Measurements from ENCODE around the gene RBM5.

The RBM5 gene

GRCh38 chr3:50126287-50127211 is 37.8 kb downstream of the RBM5 start:
- H3K4me3 Mint-ChIP-seq, result no peak overlapping the region

GRCh38 chr3:50127251-50127691 is 38.6 kb downstream of the RBM5 start:
- H3K27me3 Mint-ChIP-seq, result no peaks in the 10 kb centered on the region
- no peaks in the 10 kb centered on the region for H3K4me1 Mint-ChIP-seq (ENCODE audit: low read depth)
- H3K4me3 Mint-ChIP-seq, result no peak overlapping the region
- H3K9me3 Mint-ChIP-seq (ENCODE audit: low read depth), result no peaks in the 10 kb centered on the region
- no peak overlapping the region for H3K27ac Mint-ChIP-seq
- H3K36me3 Mint-ChIP-seq, result no peaks in the 10 kb centered on the region

More at GRCh38 chr3:50126287-50127211, 37.8 kb downstream of the RBM5 start:
- Mint-ChIP-seq H3K27me3 (no peaks in the 10 kb centered on the region), H3K36me3 (no peaks in the 10 kb centered on the region), H3K4me1 (ENCODE audit: low read depth) (no peaks in the 10 kb centered on the region), H3K27ac (no peak overlapping the region), H3K9me3 (ENCODE audit: low read depth) (no peaks in the 10 kb centered on the region)

- Mint-ChIP-seq H3K4me3 (no peak overlapping the region), H3K27ac (no peak overlapping the region)
These were observed 39.3 kb downstream of the RBM5 start for GRCh38 chr3:50128001-50128400.

GRCh38 chr3:50130436-50130835 is 41.7 kb downstream of the RBM5 start:
- H3K36me3 Mint-ChIP-seq, result no peaks in the 10 kb centered on the region
- H3K4me3 Mint-ChIP-seq, result no peak overlapping the region
- H3K4me1 Mint-ChIP-seq (ENCODE audit: low read depth), result no peaks in the 10 kb centered on the region
- H3K27me3 Mint-ChIP-seq, result no peaks in the 10 kb centered on the region
- no peaks in the 10 kb centered on the region for H3K9me3 Mint-ChIP-seq (ENCODE audit: low read depth)
- no peak overlapping the region for H3K27ac Mint-ChIP-seq

More at GRCh38 chr3:50128001-50128400, 39.3 kb downstream of the RBM5 start:
- no peaks in the 10 kb centered on the region for H3K27me3 Mint-ChIP-seq
- no peaks in the 10 kb centered on the region for H3K4me1 Mint-ChIP-seq (ENCODE audit: low read depth)
- H3K9me3 Mint-ChIP-seq (ENCODE audit: low read depth), result no peaks in the 10 kb centered on the region
- H3K36me3 Mint-ChIP-seq, result no peaks in the 10 kb centered on the region

- H3K27me3 Mint-ChIP-seq, result no peaks in the 10 kb centered on the region
- no peak overlapping the region for H3K4me3 Mint-ChIP-seq
- H3K4me1 Mint-ChIP-seq (ENCODE audit: low read depth), result no peaks in the 10 kb centered on the region
- H3K36me3 Mint-ChIP-seq, result no peaks in the 10 kb centered on the region
- no peaks in the 10 kb centered on the region for H3K9me3 Mint-ChIP-seq (ENCODE audit: low read depth)
- H3K27ac Mint-ChIP-seq, result no peak overlapping the region
These were observed 43.9 kb downstream of the RBM5 start for GRCh38 chr3:50132421-50133282.

GRCh38 chr3:50133283-50133615 is 44.5 kb downstream of the RBM5 start:
- no peak overlapping the region for H3K27ac Mint-ChIP-seq
- no peaks in the 10 kb centered on the region for H3K36me3 Mint-ChIP-seq
- peaks cover under 1% of the 10 kb centered on the region for H3K4me1 Mint-ChIP-seq (ENCODE audit: low read depth)
- H3K27me3 Mint-ChIP-seq, result no peaks in the 10 kb centered on the region
- H3K9me3 Mint-ChIP-seq (ENCODE audit: low read depth), result no peaks in the 10 kb centered on the region
- H3K4me3 Mint-ChIP-seq, result no peak overlapping the region

GRCh38 chr3:50134367-50134766 is 45.6 kb downstream of the RBM5 start:
- no peaks in the 10 kb centered on the region for H3K27me3 Mint-ChIP-seq
- H3K4me3 Mint-ChIP-seq, result no peak overlapping the region

GRCh38 chr3:50135964-50136363 is 47.2 kb downstream of the RBM5 start:
- no peak overlapping the region for H3K4me3 Mint-ChIP-seq
- H3K9me3 Mint-ChIP-seq (ENCODE audit: low read depth), result no peaks in the 10 kb centered on the region
- H3K4me1 Mint-ChIP-seq (ENCODE audit: low read depth), result peaks cover 7% of the 10 kb centered on the region
- no peaks in the 10 kb centered on the region for H3K27me3 Mint-ChIP-seq
- no peaks in the 10 kb centered on the region for H3K36me3 Mint-ChIP-seq
- no peak overlapping the region for H3K27ac Mint-ChIP-seq

More at GRCh38 chr3:50134367-50134766, 45.6 kb downstream of the RBM5 start:
- no peak overlapping the region for H3K27ac Mint-ChIP-seq
- no peaks in the 10 kb centered on the region for H3K9me3 Mint-ChIP-seq (ENCODE audit: low read depth)
- peaks cover 7% of the 10 kb centered on the region for H3K4me1 Mint-ChIP-seq (ENCODE audit: low read depth)
- H3K36me3 Mint-ChIP-seq, result no peaks in the 10 kb centered on the region

- H3K36me3 Mint-ChIP-seq, result no peaks in the 10 kb centered on the region
- peaks cover 7% of the 10 kb centered on the region for H3K4me1 Mint-ChIP-seq (ENCODE audit: low read depth)
- H3K4me3 Mint-ChIP-seq, result no peak overlapping the region
- H3K9me3 Mint-ChIP-seq (ENCODE audit: low read depth), result no peaks in the 10 kb centered on the region
- H3K27me3 Mint-ChIP-seq, result no peaks in the 10 kb centered on the region
- no peak overlapping the region for H3K27ac Mint-ChIP-seq
These were observed 48.1 kb downstream of the RBM5 start for GRCh38 chr3:50136714-50137405.

GRCh38 chr3:50137531-50137930 is 48.8 kb downstream of the RBM5 start:
- no peaks in the 10 kb centered on the region for H3K27me3 Mint-ChIP-seq
- H3K27ac Mint-ChIP-seq, result no peak overlapping the region
- no peaks in the 10 kb centered on the region for H3K9me3 Mint-ChIP-seq (ENCODE audit: low read depth)
- no peak overlapping the region for H3K4me3 Mint-ChIP-seq
- H3K4me1 Mint-ChIP-seq (ENCODE audit: low read depth), result peaks cover 7% of the 10 kb centered on the region
- no peaks in the 10 kb centered on the region for H3K36me3 Mint-ChIP-seq

- no peak overlapping the region for H3K27ac Mint-ChIP-seq
- no peaks in the 10 kb centered on the region for H3K9me3 Mint-ChIP-seq (ENCODE audit: low read depth)
- peaks cover 7% of the 10 kb centered on the region for H3K4me1 Mint-ChIP-seq (ENCODE audit: low read depth)
- H3K27me3 Mint-ChIP-seq, result no peaks in the 10 kb centered on the region
- no peaks in the 10 kb centered on the region for H3K36me3 Mint-ChIP-seq
- no peak overlapping the region for H3K4me3 Mint-ChIP-seq
These were observed 49.8 kb downstream of the RBM5 start for GRCh38 chr3:50138266-50139200.

GRCh38 chr3:50139308-50139707 is 50.6 kb downstream of the RBM5 start:
- H3K9me3 Mint-ChIP-seq (ENCODE audit: low read depth), result no peaks in the 10 kb centered on the region
- no peak overlapping the region for H3K4me3 Mint-ChIP-seq
- H3K4me1 Mint-ChIP-seq (ENCODE audit: low read depth), result peaks cover 7% of the 10 kb centered on the region
- H3K27me3 Mint-ChIP-seq, result no peaks in the 10 kb centered on the region
- H3K36me3 Mint-ChIP-seq, result no peaks in the 10 kb centered on the region
- no peak overlapping the region for H3K27ac Mint-ChIP-seq

GRCh38 chr3:50139718-50140423 is 51.2 kb downstream of the RBM5 start:
- H3K27me3 Mint-ChIP-seq, result no peaks in the 10 kb centered on the region
- no peak overlapping the region for H3K4me3 Mint-ChIP-seq
- H3K27ac Mint-ChIP-seq, result no peak overlapping the region
- H3K36me3 Mint-ChIP-seq, result no peaks in the 10 kb centered on the region
- H3K4me1 Mint-ChIP-seq (ENCODE audit: low read depth), result peaks cover 7% of the 10 kb centered on the region
- H3K9me3 Mint-ChIP-seq (ENCODE audit: low read depth), result no peaks in the 10 kb centered on the region

Measured in activated naive CD8-positive, alpha-beta T cell (primary cell).